ENCODE measurements around the gene MYO1F. TPM values are rescaled to one million over a fixed set of nuclear protein-coding genes. Genes with fewer than 3 reads are reported as not detected.

The MYO1F gene
- polyA plus RNA-seq, 3 donors = 121 to 707 (median 197) TPM

GRCh38 chr19:8519388-8519787 is 57.9 kb downstream of the MYO1F start:
- Histone ChIP-seq H4K20me1 (ENCODE audit: insufficient read depth, low read length) (peaks cover 56% of the 10 kb centered on the region), H3K4me3 (replicated peaks in 1 of 3; ENCODE audit: low read depth in 2 of 3, low read length in 3 of 3) (no peak overlapping the region), H3K36me3 (replicated peaks in 1 of 2; ENCODE audit: control insufficient read depth in 1 of 2, insufficient read depth in 2 of 2, low read length in 2 of 2) (peaks cover 35 to 45% of the 10 kb centered on the region in 2 donors), H2AFZ (ENCODE audit: insufficient read depth, low read depth, low read length, poor library complexity, severe bottlenecking) (no peak overlapping the region), H3K9ac (ENCODE audit: insufficient read depth, low read length, poor library complexity, severe bottlenecking) (no peak overlapping the region), H3K79me2 (ENCODE audit: insufficient read depth, low read length) (peaks cover 21% of the 10 kb centered on the region), H3K27ac (ENCODE audit: low read depth in 1 of 2, low read length in 2 of 2) (peak overlapping the region; percentile 70 to 76), H3K4me1 (ENCODE audit: control insufficient read depth in 1 of 2, insufficient read depth in 2 of 2, low read length in 2 of 2) (peaks cover 58 to 74% of the 10 kb centered on the region in 2 donors), H3K27me3 (ENCODE audit: control insufficient read depth in 2 of 2, insufficient read depth in 2 of 2, low read length in 2 of 2) (no peaks in the 10 kb centered on the region), H3K4me2 (replicated peaks; ENCODE audit: extremely low read depth, low read length, poor library complexity, severe bottlenecking) (no peak overlapping the region), H3K9me3 (replicated peaks in 1 of 2; ENCODE audit: control insufficient read depth in 1 of 2, insufficient read depth in 1 of 2, low read length in 2 of 2) (no peaks in the 10 kb centered on the region)
- DNase-seq = no peak
- H3K27ac Mint-ChIP-seq = peak overlapping the region; percentile 58 to 95 (median 77)
- WGBS (ENCODE audit: insufficient coverage) = 90% methylated on average over 4 of the region's 6 CpGs
- peaks cover 56% of the 10 kb centered on the region for H3K4me1 Mint-ChIP-seq
- H3K36me3 Mint-ChIP-seq = peaks cover 9 to 18% of the 10 kb centered on the region in 2 donors
- H3K4me3 Mint-ChIP-seq = no peak overlapping the region
- H3K9me3 Mint-ChIP-seq = no peaks in the 10 kb centered on the region
- TF ChIP-seq CTCF (IDR thresholded peaks at IDR 0.05) = no peak
- intact Hi-C loops (cut with micrococcal nuclease) = loop anchor here (5.0 to 10.0 kb wide), 2 partner anchors 43 to 105 kb away; partner anchors contain the start of gene MARCHF2 (in 1 of the 2)
- no peaks in the 10 kb centered on the region for H3K27me3 Mint-ChIP-seq (ENCODE audit: low read depth in 3 of 3)

GRCh38 chr19:8518536-8518935 is 58.7 kb downstream of the MYO1F start:
- H3K36me3 Mint-ChIP-seq = peaks cover 9 to 18% of the 10 kb centered on the region in 2 donors
- H3K27ac Mint-ChIP-seq = peak overlapping the region; percentile 94 to 98 (median 97)
- Histone ChIP-seq H3K27ac (ENCODE audit: low read depth in 1 of 2, low read length in 2 of 2) (peak overlapping the region; percentile 76 to 93), H2AFZ (ENCODE audit: insufficient read depth, low read depth, low read length, poor library complexity, severe bottlenecking) (no peak overlapping the region), H3K79me2 (ENCODE audit: insufficient read depth, low read length) (peaks cover 20% of the 10 kb centered on the region), H3K9me3 (replicated peaks in 1 of 2; ENCODE audit: control insufficient read depth in 1 of 2, insufficient read depth in 1 of 2, low read length in 2 of 2) (no peaks in the 10 kb centered on the region), H3K27me3 (ENCODE audit: control insufficient read depth in 2 of 2, insufficient read depth in 2 of 2, low read length in 2 of 2) (no peaks in the 10 kb centered on the region), H3K4me3 (replicated peaks in 1 of 3; ENCODE audit: low read depth in 2 of 3, low read length in 3 of 3) (peak overlapping the region in 1 of 3 experiments; percentile 63), H3K9ac (ENCODE audit: insufficient read depth, low read length, poor library complexity, severe bottlenecking) (no peak overlapping the region), H4K20me1 (ENCODE audit: insufficient read depth, low read length) (peaks cover 48% of the 10 kb centered on the region), H3K36me3 (replicated peaks in 1 of 2; ENCODE audit: control insufficient read depth in 1 of 2, insufficient read depth in 2 of 2, low read length in 2 of 2) (peaks cover 28 to 36% of the 10 kb centered on the region in 2 donors), H3K4me1 (ENCODE audit: control insufficient read depth in 1 of 2, insufficient read depth in 2 of 2, low read length in 2 of 2) (peaks cover 63 to 79% of the 10 kb centered on the region in 2 donors), H3K4me2 (replicated peaks; ENCODE audit: extremely low read depth, low read length, poor library complexity, severe bottlenecking) (peak overlapping the region; percentile 16)
- H3K4me3 Mint-ChIP-seq = peak overlapping the region in 1 of 2 donors; percentile 53
- TF ChIP-seq CTCF (IDR thresholded peaks at IDR 0.05) = no peak
- 93% methylated on average over 7 of the region's 11 CpGs for WGBS (ENCODE audit: insufficient coverage)
- peaks cover 0 to 3% (median 0%) of the 10 kb centered on the region in 3 donors for H3K27me3 Mint-ChIP-seq (ENCODE audit: low read depth in 3 of 3)
- H3K9me3 Mint-ChIP-seq = no peaks in the 10 kb centered on the region
- intact Hi-C loops (cut with micrococcal nuclease) = loop anchor here (5.0 to 10.0 kb wide), 2 partner anchors 44 to 104 kb away; partner anchors contain the start of gene MARCHF2 (in 1 of the 2)
- peaks cover 61% of the 10 kb centered on the region for H3K4me1 Mint-ChIP-seq
- DNase-seq = no peak

Data from CD14-positive monocyte (primary cell).